HepG2 (cell line): ENCODE measurements around the gene DSEL. TPM values are rescaled to one million over a fixed set of nuclear protein-coding genes. Genes with fewer than 3 reads are reported as not detected.

Experiments
- CBX5 ChIP-seq: sonication (generic); formaldehyde crosslinking; IDR thresholded peaks from 2 replicates; pipeline ENCODE4 v1.4.0; 2020; ENCODE audit warnings: missing genetic modification reagents, borderline replicate concordance
- CCDC6 ChIP-seq: sonication (generic); formaldehyde crosslinking; IDR thresholded peaks from 2 replicates; pipeline ENCODE4 v1.8.1; 2022; ENCODE audit warnings: mild to moderate bottlenecking, missing genetic modification reagents, moderate library complexity
- CREBL2 ChIP-seq: sonication (generic); formaldehyde crosslinking; IDR thresholded peaks from 2 replicates; pipeline ENCODE4 v1.8.1; 2023; ENCODE audit warnings: missing genetic modification reagents, mild to moderate bottlenecking, borderline replicate concordance
- EZH2 ChIP-seq: conservative IDR thresholded peaks from 2 replicates; pipeline ENCODE4 v1.6.1; 2012; ENCODE audit warnings: mild to moderate bottlenecking, low read depth, low read length, moderate library complexity
- FOXK2 ChIP-seq: fragments of 450-650 bp; IDR thresholded peaks from 2 replicates; pipeline ENCODE4 v1.6.1; 2016
- FOXO4 ChIP-seq: sonication (generic); formaldehyde crosslinking; conservative IDR thresholded peaks from 2 replicates; pipeline ENCODE4 v1.8.1; 2023; ENCODE audit warnings: missing genetic modification reagents
- KAT8 ChIP-seq: IDR thresholded peaks from 2 replicates; pipeline ENCODE4 v1.6.1; 2016; ENCODE audit warnings: missing genetic modification reagents, missing compliant biosample characterization
- LCORL ChIP-seq, 2 experiments: fragments of 450-650 bp in 1 of 2; sonication (generic) in 1 of 2; formaldehyde crosslinking in 1 of 2; IDR thresholded peaks; 2 replicates each; pipeline versions ENCODE4 v1.5.0 to v1.6.1; 2017 to 2020; ENCODE audit warnings: antibody characterized with exemption in 1 of 2, missing genetic modification reagents in 1 of 2
- NBN ChIP-seq: fragments of 450-650 bp; conservative IDR thresholded peaks from 2 replicates; pipeline ENCODE4 v1.6.1; 2017
- NFIC ChIP-seq: IDR thresholded peaks from 2 replicates; pipeline ENCODE4 v1.6.1; 2012; ENCODE audit warnings: mild to moderate bottlenecking, low read length, inconsistent platforms
- PHB2 ChIP-seq: fragments of 450-650 bp; IDR thresholded peaks from 2 replicates; pipeline ENCODE4 v1.6.1; 2018; ENCODE audit not compliant: partially characterized antibody
- RAD21 ChIP-seq: fragments of 450-650 bp; formaldehyde crosslinking; IDR thresholded peaks from 2 replicates; pipeline ENCODE4 v1.5.0; 2020; ENCODE audit warnings: mild to moderate bottlenecking
- RARG ChIP-seq: sonication (generic); formaldehyde crosslinking; IDR thresholded peaks from 2 replicates; pipeline ENCODE4 v1.4.0; 2020; ENCODE audit warnings: low read depth, mild to moderate bottlenecking, missing genetic modification reagents
- SPEN ChIP-seq: sonication (generic); formaldehyde crosslinking; IDR thresholded peaks from 2 replicates; pipeline ENCODE4 v1.5.1; 2020; ENCODE audit warnings: low read depth, mild to moderate bottlenecking, missing genetic modification reagents
- TARDBP ChIP-seq: sonication (generic); formaldehyde crosslinking; IDR thresholded peaks from 2 replicates; pipeline ENCODE4 v1.8.0; 2022; ENCODE audit warnings: mild to moderate bottlenecking, missing genetic modification reagents
- TMF1 ChIP-seq: sonication (generic); formaldehyde crosslinking; IDR thresholded peaks from 2 replicates; pipeline ENCODE4 v1.8.1; 2022; ENCODE audit warnings: low read depth, missing genetic modification reagents
- ZBED4 ChIP-seq: sonication (generic); formaldehyde crosslinking; IDR thresholded peaks from 2 replicates; pipeline ENCODE4 v1.4.0; 2020; ENCODE audit warnings: missing genetic modification reagents, borderline replicate concordance
- ZC3H4 ChIP-seq: sonication (generic); formaldehyde crosslinking; IDR thresholded peaks from 2 replicates; pipeline ENCODE4 v1.4.0; 2020; ENCODE audit warnings: missing genetic modification reagents, borderline replicate concordance
- ZNF253 ChIP-seq: sonication (generic); formaldehyde crosslinking; IDR thresholded peaks from 2 replicates; pipeline ENCODE4 v1.8.0; 2022; ENCODE audit warnings: mild to moderate bottlenecking, missing genetic modification reagents, borderline replicate concordance
- ZNF292 ChIP-seq: sonication (generic); formaldehyde crosslinking; IDR thresholded peaks from 2 replicates; pipeline ENCODE4 v1.8.1; 2022; ENCODE audit warnings: mild to moderate bottlenecking, low read depth, missing genetic modification reagents, borderline replicate concordance
- ZNF326 ChIP-seq: sonication (generic); formaldehyde crosslinking; IDR thresholded peaks from 2 replicates; pipeline ENCODE4 v1.4.0; 2020; ENCODE audit warnings: missing genetic modification reagents, borderline replicate concordance
- ZNF460 ChIP-seq: sonication (generic); formaldehyde crosslinking; IDR thresholded peaks from 2 replicates; pipeline ENCODE4 v1.5.1; 2020; ENCODE audit warnings: missing genetic modification reagents, mild to moderate bottlenecking, borderline replicate concordance
- polyA plus RNA-seq, 8 experiments: library from polyadenylated mRNA; depleted of rRNA in 3 of 8; stranded (reverse) in 7 of 8; unstranded in 1 of 8; fragments of >200 nt; fragmentation: Illumina TruSeq in 4 of 8; extraction: Trizol in 4 of 8; gene quantifications; 2 replicates each; pipeline versions ENCODE4 v1.2.1 to v1.2.3, GENCODE V29; 2011 to 2016; ENCODE audit warnings: low read depth in 4 of 8, missing spikeins in 1 of 8, mixed read lengths in 1 of 8; ENCODE audit not compliant: insufficient read depth in 1 of 8
- total RNA-seq, 5 experiments: library from RNA; depleted of rRNA; stranded (reverse); fragments of >200 nt; fragmentation: Illumina TruSeq; extraction: Trizol; gene quantifications; 2 replicates each; pipeline ENCODE4 v1.2.3, GENCODE V29; 2016; ENCODE audit warnings: low read depth in 1 of 5
- TF ChIP-seq, protein P1 (sequence below): IDR thresholded peaks from 2 replicates; pipeline ENCODE4 v1.6.1; 2016; ENCODE audit warnings: missing genetic modification reagents, missing compliant biosample characterization
- TF ChIP-seq, protein P2 (sequence below): sonication (generic); formaldehyde crosslinking; IDR thresholded peaks from 2 replicates; pipeline ENCODE4 v1.8.1; 2023; ENCODE audit warnings: mild to moderate bottlenecking, missing genetic modification reagents

DSEL gene
- total and polyA plus RNA-seq, 2 of the 13 experiments (the other 11 are each of a cell fraction or from before 2014, with no cell fraction given) = 0.07 to 0.11 TPM

- TF ChIP-seq ZBED4 (CRISPR knock-in tag) (no peak), NFIC (no peak), ZNF292 (no peak), FOXK2 (no peak), RARG (CRISPR knock-in tag) (no peak), FOXO4 (CRISPR knock-in tag) (no peak), ZNF460 (no peak), ZNF253 (CRISPR knock-in tag) (no peak), NBN (no peak), CCDC6 (CRISPR knock-in tag) (peak; percentile 59; the same call in 1 of the 2 replicates), EZH2 (no peak), TMF1 (CRISPR knock-in tag) (no peak), KAT8 (no peak), SPEN (CRISPR knock-in tag) (no peak; the same call in 1 of the 2 replicates), ZNF326 (CRISPR knock-in tag) (no peak), CREBL2 (CRISPR knock-in tag) (no peak), LCORL (IDR thresholded peaks at IDR 0.05) (no peak), LCORL (CRISPR knock-in tag; IDR thresholded peaks at IDR 0.05) (no peak), PHB2 (no peak), TARDBP (no peak), ZC3H4 (CRISPR knock-in tag) (no peak), CBX5 (no peak), RAD21 (no peak)
- TF ChIP-seq, protein P1, sequence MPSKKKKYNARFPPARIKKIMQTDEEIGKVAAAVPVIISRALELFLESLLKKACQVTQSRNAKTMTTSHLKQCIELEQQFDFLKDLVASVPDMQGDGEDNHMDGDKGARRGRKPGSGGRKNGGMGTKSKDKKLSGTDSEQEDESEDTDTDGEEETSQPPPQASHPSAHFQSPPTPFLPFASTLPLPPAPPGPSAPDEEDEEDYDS (CRISPR knock-in tag) = no peak
- TF ChIP-seq, protein P2, sequence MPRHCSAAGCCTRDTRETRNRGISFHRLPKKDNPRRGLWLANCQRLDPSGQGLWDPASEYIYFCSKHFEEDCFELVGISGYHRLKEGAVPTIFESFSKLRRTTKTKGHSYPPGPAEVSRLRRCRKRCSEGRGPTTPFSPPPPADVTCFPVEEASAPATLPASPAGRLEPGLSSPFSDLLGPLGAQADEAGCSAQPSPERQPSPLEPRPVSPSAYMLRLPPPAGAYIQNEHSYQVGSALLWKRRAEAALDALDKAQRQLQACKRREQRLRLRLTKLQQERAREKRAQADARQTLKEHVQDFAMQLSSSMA = 0 out of 2 replicates have a peak, but pooled peaks have one; percentile 10
These were observed at the start of gene DSEL (continued) for GRCh38 chr18:67516539-67517443.
